Stimulated activated CD4-positive, alpha-beta T cell treated with anti-CD3 and anti-CD28 coated beads, TNF-alpha, amount 100 ng/mL, for 1 hour (primary cell): ENCODE measurements around the gene PGGT1B.

Source experiments
- DNase-seq, 3 donors: peaks; one replicate each; pipeline ENCODE4 v3.0.0-alpha.2; 2020; ENCODE audit warnings: low read depth in 3 of 3, low spot score in 1 of 3

The PGGT1B gene

GRCh38 chr5:115262321-115263077 is at the start of gene PGGT1B:
Gene PGGT1B (minus strand): TSS chr5:115262877. CDS start chr5:115262851, 26 bp downstream.
- DNase-seq: peak in 2 of 3 donors; percentile 18 to 54

- no peak for DNase-seq
These were observed 47.2 kb upstream of the PGGT1B start for GRCh38 chr5:115309751-115310370.

DNA sequence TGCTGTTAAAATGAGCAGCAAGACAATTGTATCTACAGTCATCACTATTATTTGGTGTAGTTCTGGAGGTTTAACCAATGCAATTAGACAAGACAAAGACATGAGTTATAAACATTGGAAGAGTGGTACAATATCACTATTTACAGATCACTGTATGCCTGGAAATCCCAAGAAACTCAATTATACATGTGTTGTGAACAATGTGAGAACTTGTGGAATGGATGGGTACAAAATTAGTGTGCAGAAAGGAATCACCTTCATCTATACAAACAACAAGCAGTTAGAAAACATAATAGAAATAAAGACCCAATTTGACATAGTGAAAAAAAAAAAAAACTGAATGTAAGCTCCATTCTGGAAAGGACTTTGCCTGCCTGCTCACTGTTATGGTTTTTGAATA is 46.1 kb upstream of the PGGT1B start:
- no peak for DNase-seq

GRCh38 chr5:115306011-115306536 is 43.4 kb upstream of the PGGT1B start:
- DNase-seq: no peak

DNA sequence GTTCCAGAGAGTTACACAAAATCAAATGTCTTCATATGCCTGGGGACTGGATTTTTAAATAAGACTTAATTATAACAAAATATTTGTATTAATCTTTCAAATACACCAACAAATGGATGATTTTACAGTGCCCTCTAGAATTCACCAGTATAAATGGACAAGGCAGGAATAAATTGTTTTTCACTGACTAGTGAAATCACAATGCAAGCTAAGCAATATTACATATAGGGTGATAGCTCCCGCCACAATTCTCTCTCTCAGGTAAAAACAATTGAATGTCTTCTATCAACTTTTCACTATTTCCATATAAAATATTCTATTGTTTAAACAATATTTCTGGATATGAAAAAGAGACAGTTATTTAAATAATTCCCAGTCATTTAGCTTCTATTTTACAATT is 41.8 kb upstream of the PGGT1B start:
- no peak for DNase-seq

DNA sequence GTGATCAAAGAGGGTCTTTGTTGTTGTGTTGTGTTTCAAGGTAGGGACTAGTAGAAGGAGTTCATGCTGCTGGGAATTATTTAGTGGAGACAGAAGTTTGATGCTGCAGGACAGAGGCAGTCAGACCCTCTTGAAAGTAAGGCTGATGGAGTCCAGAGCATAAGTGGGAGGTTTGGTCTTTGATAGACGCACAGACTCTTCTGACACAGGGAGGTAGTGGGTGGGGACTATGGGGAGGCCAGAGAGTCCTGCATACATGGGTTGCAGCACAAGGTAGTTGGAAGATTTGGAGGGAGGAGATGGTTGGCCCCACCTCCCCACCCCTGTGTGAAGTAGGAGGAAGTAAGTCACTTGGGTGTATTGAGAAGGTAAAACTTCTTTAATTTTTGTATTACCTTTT is 36.1 kb upstream of the PGGT1B start:
- no peak for DNase-seq

- DNase-seq: no peak
These were observed 34.4 kb upstream of the PGGT1B start for GRCh38 chr5:115297031-115297430.

GRCh38 chr5:115296124-115297022 is 33.7 kb upstream of the PGGT1B start, which contains the start of gene CCDC112:
Gene CCDC112 (minus strand): TSS chr5:115296654. CDS start chr5:115296543, 111 bp downstream.
- DNase-seq: peak; percentile 42 to 77 (median 62)

DNA sequence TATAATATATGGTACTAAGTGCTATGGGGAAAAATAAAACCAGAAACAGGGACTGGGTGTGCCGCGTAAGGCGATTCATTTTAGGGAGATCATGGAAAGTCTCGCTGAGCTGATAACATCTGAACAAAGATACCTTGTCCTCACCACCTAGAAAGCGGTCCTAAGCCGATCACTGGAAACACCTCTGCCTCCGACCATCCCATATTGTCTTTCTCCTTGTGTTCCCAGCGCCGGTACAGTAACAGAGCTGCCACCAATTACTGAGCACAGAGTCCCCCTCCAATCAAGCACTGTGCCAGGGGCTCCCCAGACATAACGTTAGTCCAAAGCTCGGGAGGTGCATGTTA is 33.1 kb upstream of the PGGT1B start:
- no peak for DNase-seq

DNA sequence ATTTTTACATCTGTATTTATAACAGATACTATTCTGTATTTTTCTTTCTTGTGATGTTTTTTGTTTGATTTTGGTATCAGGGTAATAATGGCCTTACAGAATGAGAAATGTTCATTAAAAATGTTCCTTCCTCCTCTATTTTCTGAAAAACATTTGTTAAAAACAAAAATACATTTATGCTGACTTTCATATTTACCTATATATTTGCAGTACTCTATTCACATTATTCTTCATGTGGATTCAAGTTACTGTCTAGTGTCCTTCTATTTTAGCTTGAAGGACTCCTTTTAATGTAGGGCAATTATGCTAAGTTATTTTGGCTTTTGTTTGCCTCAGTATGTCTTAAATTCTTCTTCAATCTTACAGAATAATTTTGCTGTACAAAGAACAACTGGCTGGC is 28.7 kb upstream of the PGGT1B start:
- DNase-seq: no peak

- no peak for DNase-seq
These were observed 26.4 kb upstream of the PGGT1B start for GRCh38 chr5:115289104-115289503.

GRCh38 chr5:115284021-115284420 is 21.3 kb upstream of the PGGT1B start:
- DNase-seq: no peak

- no peak for DNase-seq
These were observed 19.5 kb upstream of the PGGT1B start for GRCh38 chr5:115282131-115282530.

DNA sequence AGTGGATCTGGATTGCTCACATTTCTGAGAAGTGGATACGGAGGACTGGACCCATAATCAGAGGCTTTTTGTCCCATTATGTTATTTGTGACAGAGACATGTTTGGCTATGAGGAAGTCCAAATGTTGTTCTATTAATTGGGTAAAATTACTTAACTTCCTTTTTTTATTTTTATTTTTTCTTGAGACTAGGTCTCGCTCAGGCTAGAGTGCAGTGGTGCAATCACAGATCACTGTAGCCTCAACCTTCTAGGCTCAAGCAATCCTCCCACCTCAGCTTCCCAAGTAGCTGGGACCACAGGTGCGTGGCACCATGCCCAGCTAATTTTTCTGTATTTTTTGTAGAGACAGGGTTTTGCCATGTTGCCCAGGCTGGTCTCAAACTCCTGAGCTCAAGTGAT is 11.9 kb upstream of the PGGT1B start:
- DNase-seq: no peak

DNA sequence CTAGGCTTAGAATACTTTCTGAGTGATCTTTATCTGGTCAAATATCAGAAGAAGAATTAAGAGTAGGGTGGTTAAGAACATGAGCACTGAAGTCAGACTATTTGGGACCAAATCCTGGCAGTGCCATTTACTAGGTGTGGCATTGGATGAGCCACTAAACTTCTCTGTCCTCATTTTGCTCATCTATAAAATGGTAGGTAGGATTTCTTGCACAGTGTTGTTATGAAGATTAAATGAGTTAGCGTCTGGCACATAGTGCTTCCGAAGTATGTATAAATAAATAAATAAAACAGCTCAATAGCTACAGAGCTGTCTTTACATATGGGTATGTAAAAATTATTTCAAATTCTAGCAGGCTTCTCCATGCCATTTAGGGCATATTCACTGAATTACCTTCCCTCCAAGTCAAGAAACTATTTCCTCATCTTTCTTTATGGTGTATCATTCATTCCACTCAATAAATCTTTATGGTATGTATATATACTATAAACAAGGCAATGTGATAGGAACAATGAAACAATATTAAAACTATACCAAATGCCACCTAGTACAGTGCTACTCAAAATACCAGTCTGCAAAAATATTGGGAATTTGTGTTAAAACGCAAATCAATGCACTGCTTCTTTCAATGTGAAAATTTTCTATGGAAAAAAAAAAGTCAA is 9.8 kb upstream of the PGGT1B start:
- DNase-seq: no peak

GRCh38 chr5:115271295-115272050 is 8.8 kb upstream of the PGGT1B start:
- no peak for DNase-seq

DNA sequence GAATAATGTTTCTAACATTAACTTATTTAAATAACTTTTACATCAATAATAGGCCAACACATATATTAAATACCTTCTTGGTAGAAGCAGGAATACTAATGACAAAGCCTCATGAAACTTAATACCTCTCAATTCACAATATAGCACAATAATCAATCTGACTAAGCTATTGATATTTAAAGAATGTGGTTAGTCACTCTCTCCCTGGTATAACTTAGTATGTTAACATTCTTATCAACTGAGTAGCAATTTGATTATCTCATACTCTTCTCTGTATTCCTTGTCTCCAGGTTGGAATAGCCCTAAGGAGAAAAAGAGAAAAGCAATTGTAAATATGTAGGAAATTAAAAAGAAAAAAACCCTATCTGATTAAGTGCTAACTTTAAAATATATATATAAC is 4.9 kb upstream of the PGGT1B start:
- no peak for DNase-seq

GRCh38 chr5:115265220-115265619 is 2.5 kb upstream of the PGGT1B start:
- no peak for DNase-seq

DNA sequence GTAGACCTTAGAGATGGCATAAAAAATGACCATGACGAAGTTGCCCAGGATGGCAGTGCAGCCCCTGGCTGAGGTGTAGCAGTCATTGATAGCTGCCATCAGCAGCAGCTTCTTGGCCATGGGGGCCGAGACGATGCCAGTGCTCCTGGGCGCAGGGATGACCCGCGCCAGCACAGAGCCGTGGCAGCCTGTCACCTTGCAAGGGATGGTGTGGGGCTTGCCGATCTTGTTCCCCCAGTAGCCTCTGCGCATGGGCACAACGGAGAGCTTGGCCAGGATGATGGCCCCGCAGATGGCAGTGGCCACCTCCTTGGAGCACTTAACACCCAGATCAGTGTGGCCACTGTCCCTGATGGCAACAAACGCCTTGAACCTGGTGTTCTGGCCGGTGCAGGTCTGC is 2.1 kb upstream of the PGGT1B start:
- DNase-seq: no peak

GRCh38 chr5:115263078-115263380 is 352 bp upstream of the PGGT1B start:
- DNase-seq: no peak

DNA sequence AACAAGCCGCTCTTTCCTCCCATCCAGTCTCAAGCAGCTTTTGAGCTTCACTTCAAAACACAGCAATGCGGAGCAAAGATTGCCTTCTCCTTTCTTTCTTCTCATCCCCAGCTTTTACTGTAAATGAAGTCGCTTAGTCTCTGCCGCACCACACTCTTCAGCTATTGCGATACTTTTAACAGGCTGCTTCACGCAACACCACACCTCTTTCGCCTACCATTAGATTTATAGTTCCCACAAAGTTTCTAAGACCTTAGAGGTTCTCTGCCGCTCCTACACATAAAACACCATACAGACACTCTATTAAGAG is 711 bp downstream of the PGGT1B start:
- DNase-seq: no peak
